GM19099 (cell line): ENCODE results near the gene RTN4R.

Experiments used
- POLR2A ChIP-seq: IDR thresholded peaks from 3 replicates; pipeline ENCODE4 v1.6.1; 2011; ENCODE audit warnings: low read depth; ENCODE audit not compliant: insufficient read length; ENCODE audit errors: extremely low read depth

RTN4R gene

GRCh38 chr22:20191803-20192202, 76.3 kb downstream of the RTN4R start:
- TF ChIP-seq POLR2A, result no peak
